Measurements from ENCODE around the gene RPUSD4. TPM values are rescaled to one million over a fixed set of nuclear protein-coding genes. Genes with fewer than 3 reads are reported as not detected.

Gene RPUSD4
- total and polyA plus RNA-seq, 2 donors from 2014 or later = 13.6 to 20.7 TPM

GRCh38 chr11:126186025-126186698 is 25.3 kb downstream of the RPUSD4 start:
- no peaks in the 10 kb centered on the region for H3K27me3 ChIP-seq (ENCODE audit: control insufficient read depth, insufficient read depth, low read length)
- no peaks in the 10 kb centered on the region for H3K36me3 ChIP-seq (ENCODE audit: control insufficient read depth in 2 of 3, insufficient read depth in 3 of 3, low read length in 3 of 3)
- H3K9ac ChIP-seq (ENCODE audit: low read length in 3 of 3) = no peak overlapping the region
- no peak overlapping the region for H3K4me3 ChIP-seq (ENCODE audit: low read length in 3 of 3)
- no peaks in the 10 kb centered on the region for H3K9me3 ChIP-seq (ENCODE audit: control insufficient read depth in 2 of 3, insufficient read depth in 1 of 3, low read length in 3 of 3)
- no peak for TF ChIP-seq CTCF (IDR thresholded peaks at IDR 0.05; ENCODE audit: borderline replicate concordance, extremely low read depth, insufficient read depth)
- no peak for FAIRE-seq
- H3K27ac ChIP-seq (ENCODE audit: low read depth in 2 of 2, low read length in 2 of 2) = no peak overlapping the region
- intact Hi-C loops (cut with DNase I) = no loop called here
- H3K4me1 ChIP-seq (ENCODE audit: control insufficient read depth in 2 of 3, insufficient read depth in 2 of 3, low read depth in 1 of 3, low read length in 3 of 3) = peaks cover 0 to 8% (median 3%) of the 10 kb centered on the region in 3 donors
- DNase-seq = peak in 3 of 5 donors; percentile 69 to 84 (median 73)

GRCh38 chr11:126185259-126186024 is 26.0 kb downstream of the RPUSD4 start:
- intact Hi-C loops (cut with DNase I) = no loop called here
- Histone ChIP-seq H3K36me3 (ENCODE audit: control insufficient read depth in 2 of 3, insufficient read depth in 3 of 3, low read length in 3 of 3) (no peaks in the 10 kb centered on the region), H3K27ac (ENCODE audit: low read depth in 2 of 2, low read length in 2 of 2) (no peak overlapping the region), H3K27me3 (ENCODE audit: control insufficient read depth, insufficient read depth, low read length) (no peaks in the 10 kb centered on the region), H3K4me3 (ENCODE audit: low read length in 3 of 3) (no peak overlapping the region), H3K9ac (ENCODE audit: low read length in 3 of 3) (no peak overlapping the region), H3K9me3 (ENCODE audit: control insufficient read depth in 2 of 3, insufficient read depth in 1 of 3, low read length in 3 of 3) (no peaks in the 10 kb centered on the region), H3K4me1 (ENCODE audit: control insufficient read depth in 2 of 3, insufficient read depth in 2 of 3, low read depth in 1 of 3, low read length in 3 of 3) (peaks cover 0 to 8% (median 3%) of the 10 kb centered on the region in 3 donors)
- DNase-seq = peak in 4 of 5 donors; percentile 75 to 82 (median 78)
- FAIRE-seq = no peak
- TF ChIP-seq CTCF (IDR thresholded peaks at IDR 0.05; ENCODE audit: borderline replicate concordance, extremely low read depth, insufficient read depth) = no peak

- no peaks in the 10 kb centered on the region for H3K9me3 ChIP-seq (ENCODE audit: control insufficient read depth in 2 of 3, insufficient read depth in 1 of 3, low read length in 3 of 3)
- no peak for DNase-seq
These were observed 28.5 kb downstream of the RPUSD4 start for GRCh38 chr11:126182787-126183445.

More at GRCh38 chr11:126182787-126183445, 28.5 kb downstream of the RPUSD4 start:
- H3K9ac ChIP-seq (ENCODE audit: low read length in 3 of 3) = no peak overlapping the region
- FAIRE-seq = no peak
- H3K36me3 ChIP-seq (ENCODE audit: control insufficient read depth in 2 of 3, insufficient read depth in 3 of 3, low read length in 3 of 3) = no peaks in the 10 kb centered on the region
- no peak for TF ChIP-seq CTCF (IDR thresholded peaks at IDR 0.05; ENCODE audit: borderline replicate concordance, extremely low read depth, insufficient read depth)
- no peak overlapping the region for H3K27ac ChIP-seq (ENCODE audit: low read depth in 2 of 2, low read length in 2 of 2)
- intact Hi-C loops (cut with DNase I) = loop anchor here (5.0 kb wide), 1 partner anchor 251 kb away; no protein-coding TSS in a partner anchor
- H3K4me1 ChIP-seq (ENCODE audit: control insufficient read depth in 2 of 3, insufficient read depth in 2 of 3, low read depth in 1 of 3, low read length in 3 of 3) = peaks cover 0 to 8% (median 3%) of the 10 kb centered on the region in 3 donors
- no peaks in the 10 kb centered on the region for H3K27me3 ChIP-seq (ENCODE audit: control insufficient read depth, insufficient read depth, low read length)
- H3K4me3 ChIP-seq (ENCODE audit: low read length in 3 of 3) = no peak overlapping the region
